ENCODE measurements around the gene CRB3.

Gene CRB3

DNA sequence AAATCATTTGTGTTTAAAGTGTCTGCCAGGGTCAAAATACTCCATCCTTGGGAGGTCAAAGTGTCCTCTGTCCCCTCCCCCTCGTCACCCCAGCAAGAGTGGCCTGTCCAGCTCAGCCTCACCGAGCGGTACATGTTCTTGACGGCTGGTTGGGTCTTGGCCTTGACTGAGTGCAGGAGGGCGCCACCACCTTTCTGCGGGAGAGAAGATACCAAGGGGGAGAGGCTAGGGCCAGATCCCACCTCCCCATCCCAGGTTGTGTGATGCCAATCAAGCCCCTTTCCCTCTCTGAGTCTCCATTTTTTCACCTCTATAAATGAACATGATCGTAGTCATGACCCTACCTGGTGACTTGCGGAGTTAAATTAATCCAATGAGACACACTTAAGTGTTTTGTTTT lies 6.1 kb downstream of the CRB3 start:
- DNase-seq = no peak

- no peak for DNase-seq
Measured at GRCh38 chr19:6471076-6471475, 7.0 kb downstream of the CRB3 start.

GRCh38 chr19:6472713-6473112 lies 8.6 kb downstream of the CRB3 start:
- no peak for DNase-seq

DNA sequence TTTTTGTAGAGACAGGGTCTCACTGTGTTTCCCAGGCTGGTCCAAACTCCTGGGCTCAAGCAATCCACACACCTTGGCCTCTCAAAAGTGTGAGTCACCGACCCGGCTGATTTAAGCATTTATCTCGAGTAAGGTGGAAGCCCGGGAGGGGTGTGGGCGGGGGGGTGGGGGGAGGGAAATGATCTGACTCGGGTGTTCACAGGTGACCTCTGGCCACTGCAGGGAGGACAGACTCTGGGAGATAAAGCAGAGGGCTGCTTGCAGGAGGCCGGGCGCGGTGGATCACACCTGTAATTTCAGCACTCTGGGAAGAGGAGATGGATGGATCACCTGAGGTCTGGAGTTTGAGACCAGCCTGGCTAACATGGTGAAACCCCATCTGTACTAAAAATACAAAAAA lies 9.6 kb downstream of the CRB3 start:
- no peak for DNase-seq

DNA sequence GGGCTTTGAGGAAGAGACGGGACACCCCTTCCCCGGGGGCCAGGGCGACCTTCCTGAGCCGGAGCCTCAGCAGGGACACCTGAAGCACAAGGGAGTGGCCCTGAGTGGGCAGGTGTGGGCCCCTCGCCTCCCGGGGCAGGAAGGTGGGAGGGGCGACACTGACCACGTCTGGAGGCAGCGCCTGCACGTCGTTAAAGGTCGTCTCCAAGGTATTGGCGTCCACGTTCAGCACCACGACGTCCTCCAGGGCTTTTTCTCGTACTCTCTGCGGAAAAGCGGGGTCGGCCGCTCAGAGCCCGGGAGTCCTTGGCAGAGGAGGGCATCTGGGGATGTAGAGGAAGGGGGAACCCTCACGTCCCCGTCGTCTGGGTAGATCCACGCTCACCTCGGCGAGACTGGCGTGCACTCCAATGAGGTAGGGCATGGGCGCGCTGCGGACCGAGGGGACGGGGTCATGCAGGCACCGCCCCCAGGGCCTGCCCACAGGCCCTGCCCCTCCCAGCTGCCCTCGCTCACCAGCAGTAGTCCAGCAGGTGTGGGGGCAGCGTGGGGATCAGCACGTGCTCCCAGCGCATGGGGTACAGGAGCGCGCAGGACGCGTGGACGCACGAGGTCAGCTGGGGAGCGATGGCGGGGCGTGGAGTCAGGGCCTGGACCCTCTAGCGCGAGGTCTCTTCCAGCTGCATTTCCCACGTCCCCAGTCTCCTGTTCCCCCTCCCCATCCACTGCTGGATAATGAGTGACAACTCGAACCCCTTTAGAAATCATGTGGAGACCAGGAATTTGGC lies 11.4 kb downstream of the CRB3 start:
- DNase-seq = no peak

GRCh38 chr19:6476155-6476895 lies 12.3 kb downstream of the CRB3 start:
- DNase-seq = no peak

DNA sequence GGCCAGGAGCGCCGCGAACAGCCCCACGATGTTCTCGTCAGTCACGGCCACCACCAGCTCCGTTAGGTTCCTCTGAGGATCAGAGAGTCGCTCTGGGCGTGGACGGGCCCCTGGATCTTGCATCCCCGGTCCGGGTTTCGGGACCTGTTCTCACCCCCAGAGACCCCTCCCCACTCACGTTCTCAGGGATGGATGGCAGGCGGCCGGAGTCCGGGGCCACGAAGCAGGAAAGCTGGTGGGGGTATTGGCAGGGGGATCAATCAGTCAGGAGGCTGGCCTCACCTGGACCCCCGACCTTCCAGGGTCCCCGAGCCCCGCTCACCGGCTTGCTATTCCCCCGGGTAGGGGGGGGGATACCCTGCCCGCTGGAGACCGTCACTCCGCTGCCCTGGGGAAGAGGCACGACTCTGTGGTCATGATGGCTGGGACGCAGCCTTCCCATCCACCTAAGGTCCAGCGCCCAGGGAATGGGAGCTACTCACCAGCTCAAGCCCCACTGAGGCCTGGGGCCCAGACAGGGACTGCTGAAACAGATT lies 12.9 kb downstream of the CRB3 start:
- DNase-seq = no peak

DNA sequence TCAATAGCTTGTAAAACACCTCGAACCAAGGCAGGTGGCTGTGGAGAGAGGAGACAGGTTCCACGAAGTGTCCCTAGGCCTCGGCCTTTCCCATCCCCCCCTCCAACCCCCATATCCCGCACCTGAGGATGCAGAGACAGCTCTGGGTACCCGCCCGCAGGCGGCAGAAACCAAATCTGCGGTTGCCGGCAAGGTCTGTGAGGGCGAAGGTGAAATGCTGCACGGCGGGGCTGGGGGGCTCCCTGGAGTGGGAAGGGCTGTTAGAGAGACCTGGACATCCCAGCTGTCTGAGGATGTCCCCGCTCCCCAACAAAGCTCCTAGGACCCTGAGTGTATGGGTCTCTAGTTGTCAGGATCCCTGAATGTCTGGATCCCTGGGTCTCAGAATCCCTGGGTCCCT lies 14.7 kb downstream of the CRB3 start:
- no peak for DNase-seq

GRCh38 chr19:6479836-6480398 lies 15.8 kb downstream of the CRB3 start:
- no peak for DNase-seq

GRCh38 chr19:6480848-6481415 lies 16.9 kb downstream of the CRB3 start:
- no peak for DNase-seq

GRCh38 chr19:6481541-6482342 lies 17.7 kb downstream of the CRB3 start, which contains the start of gene DENND1C:
DENND1C (minus strand) TSS chr19:6481787; CDS start chr19:6481695, 92 bp downstream.
- no peak for DNase-seq

GRCh38 chr19:6482343-6482686 lies 18.2 kb downstream of the CRB3 start:
- DNase-seq = no peak

GRCh38 chr19:6483235-6483634 lies 19.2 kb downstream of the CRB3 start:
- DNase-seq = no peak

DNA sequence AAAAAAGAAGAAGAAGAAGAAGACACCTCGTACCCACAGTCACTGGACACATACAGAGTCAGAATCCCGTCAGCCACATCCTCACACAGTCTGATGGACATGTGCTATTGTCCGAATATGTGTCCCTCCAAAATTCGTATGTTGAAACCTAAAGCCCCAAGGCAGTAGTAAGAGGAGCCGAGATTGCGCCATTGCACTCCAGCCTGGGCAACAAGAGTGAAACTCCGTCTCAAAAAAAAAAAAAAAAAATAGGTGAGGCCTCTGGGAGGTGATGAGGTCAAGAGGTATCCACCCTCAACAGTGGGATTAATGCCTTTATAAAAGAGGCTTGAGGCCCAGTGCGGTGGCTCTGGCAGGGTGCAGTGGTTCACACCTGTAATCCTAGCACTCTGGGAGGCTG lies 20.2 kb downstream of the CRB3 start:
- DNase-seq = no peak

DNA sequence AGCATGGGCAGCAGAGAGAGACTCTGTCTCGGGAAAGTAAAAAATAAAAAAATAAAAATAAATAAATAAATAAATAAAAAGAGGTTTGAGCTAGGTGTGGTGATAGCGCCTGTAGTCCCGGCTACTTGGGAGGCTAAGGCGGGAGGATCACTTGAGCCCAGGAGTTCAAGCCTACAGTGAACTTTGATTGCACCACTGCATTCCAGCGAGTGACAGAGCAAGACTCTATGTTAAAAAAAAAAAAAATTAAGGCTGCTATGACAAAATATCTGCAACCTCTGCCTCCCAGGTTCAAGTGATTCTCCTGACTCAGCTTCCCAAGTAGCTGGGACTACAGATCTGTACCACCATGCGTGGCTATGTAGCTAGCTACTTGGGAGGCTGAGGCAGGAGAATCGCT lies 20.8 kb downstream of the CRB3 start:
- DNase-seq = no peak

DNA sequence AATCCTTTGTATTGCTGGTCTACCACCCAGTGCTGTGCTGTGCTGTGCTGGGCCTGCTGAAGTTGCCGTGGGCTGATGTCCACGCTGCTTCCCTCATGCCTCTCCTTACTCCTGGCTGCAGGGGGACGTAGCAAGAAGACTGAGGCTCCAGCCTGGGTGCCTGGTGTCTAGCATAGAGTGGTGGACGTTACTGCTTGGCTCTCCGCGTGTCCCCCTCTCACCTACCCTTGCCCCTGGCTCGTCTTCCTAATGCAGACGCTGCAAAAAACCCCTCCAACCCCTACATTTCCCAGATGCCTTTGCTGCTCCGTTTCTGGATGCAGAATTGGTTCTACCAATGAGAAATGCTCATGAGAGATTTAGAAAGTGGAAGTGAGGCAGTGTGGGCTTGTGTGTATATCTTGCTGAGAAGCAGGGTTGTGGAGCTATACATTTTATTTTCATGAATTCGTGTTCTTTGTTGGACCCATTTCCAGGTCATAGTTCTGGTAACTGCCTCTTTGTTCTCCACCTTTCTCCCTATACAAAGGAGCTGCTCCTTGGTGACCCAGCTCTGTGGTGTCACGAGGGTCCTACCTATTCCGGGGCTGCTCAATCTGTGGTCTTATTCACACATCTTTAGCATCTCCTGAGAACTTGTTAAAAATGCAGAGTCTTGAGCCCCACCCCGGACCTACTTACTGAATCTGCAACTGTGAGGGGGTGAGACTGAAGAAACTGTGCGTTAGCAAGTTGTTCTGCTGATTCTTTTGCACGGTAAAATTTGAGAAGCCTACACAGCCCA lies 25.4 kb downstream of the CRB3 start:
- no peak for DNase-seq

DNA sequence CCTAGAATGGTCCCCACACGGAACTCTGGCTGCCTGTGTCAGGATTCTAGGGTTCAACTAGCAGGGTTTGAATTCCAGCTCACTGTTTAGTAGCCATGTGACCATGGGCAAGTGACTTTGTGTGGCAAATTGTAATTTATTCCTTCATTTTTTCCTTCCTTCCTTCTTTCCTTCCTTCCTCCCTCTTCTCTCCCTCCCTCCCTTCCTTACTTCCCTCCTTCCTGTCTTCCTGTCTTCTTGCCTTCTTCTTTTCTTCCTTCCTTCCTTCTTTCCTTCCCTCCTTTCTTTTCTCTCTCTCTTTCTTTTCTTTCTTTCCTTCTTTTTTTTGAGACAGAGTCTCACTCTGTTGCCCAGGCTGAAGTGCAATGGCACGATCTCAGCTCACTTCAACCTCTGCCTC lies 26.1 kb downstream of the CRB3 start:
- no peak for DNase-seq

DNA sequence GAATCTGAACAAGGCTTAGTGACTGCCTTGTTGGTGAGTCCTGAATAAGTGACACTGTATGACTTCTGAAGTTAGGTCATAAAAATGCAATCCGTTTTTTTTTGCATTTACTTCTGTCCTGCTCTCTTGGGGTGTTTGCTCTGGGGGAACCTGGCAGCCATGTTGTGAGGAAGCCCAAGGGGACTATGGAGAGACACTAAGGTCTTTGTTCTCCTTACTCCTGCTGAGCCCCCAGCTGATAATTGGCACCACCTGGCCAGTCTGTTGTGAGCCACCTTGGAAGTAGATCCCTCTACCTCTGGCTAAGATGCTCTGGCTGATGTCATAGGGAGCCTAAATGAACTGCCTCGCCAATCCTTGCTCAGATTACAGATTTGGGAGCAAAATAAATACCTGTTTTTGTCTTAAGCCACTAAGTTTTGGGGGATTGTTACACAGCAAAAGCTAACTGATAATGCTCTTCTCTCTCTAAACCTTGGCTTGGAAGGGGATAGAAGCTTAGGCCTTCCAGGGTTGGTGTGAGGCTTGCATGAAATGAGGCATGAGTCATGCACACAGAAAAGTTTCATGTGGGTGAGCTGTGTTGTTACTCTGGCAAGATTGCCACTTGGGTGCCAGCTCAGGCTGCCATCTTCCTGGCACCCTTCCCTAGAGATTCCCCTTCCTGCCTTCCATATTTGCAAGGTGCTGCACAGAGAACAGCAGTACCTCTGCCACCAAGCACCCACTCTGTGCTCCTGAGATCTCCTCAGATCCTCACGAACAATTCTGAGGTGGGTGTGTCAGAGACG lies 27.9 kb downstream of the CRB3 start:
- no peak for DNase-seq

- DNase-seq = no peak
Measured at GRCh38 chr19:6494438-6495036, 30.5 kb downstream of the CRB3 start.

DNA sequence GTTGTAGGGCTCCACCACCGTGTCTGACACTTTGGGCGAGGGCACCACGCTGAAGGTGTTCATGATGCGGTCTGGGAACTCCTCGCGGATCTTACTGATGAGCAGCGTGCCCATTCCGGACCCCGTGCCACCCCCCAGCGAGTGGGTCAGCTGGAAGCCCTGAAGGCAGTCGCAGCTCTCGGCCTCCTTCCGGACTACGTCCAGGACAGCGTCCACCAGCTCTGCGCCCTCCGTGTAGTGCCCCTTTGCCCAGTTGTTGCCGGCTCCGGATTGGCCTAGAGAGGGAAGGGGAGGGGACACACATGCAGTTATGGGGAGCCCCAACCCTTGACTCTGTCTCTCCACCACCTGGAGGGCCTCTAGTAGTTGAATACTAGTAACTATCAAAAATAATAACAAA lies 31.9 kb downstream of the CRB3 start:
- no peak for DNase-seq

Data from DMS 273 treated with DMSO at 0.1 percent for 48 hours (cell line).